Measurements from ENCODE around the gene ACAP2.

ACAP2 gene

DNA sequence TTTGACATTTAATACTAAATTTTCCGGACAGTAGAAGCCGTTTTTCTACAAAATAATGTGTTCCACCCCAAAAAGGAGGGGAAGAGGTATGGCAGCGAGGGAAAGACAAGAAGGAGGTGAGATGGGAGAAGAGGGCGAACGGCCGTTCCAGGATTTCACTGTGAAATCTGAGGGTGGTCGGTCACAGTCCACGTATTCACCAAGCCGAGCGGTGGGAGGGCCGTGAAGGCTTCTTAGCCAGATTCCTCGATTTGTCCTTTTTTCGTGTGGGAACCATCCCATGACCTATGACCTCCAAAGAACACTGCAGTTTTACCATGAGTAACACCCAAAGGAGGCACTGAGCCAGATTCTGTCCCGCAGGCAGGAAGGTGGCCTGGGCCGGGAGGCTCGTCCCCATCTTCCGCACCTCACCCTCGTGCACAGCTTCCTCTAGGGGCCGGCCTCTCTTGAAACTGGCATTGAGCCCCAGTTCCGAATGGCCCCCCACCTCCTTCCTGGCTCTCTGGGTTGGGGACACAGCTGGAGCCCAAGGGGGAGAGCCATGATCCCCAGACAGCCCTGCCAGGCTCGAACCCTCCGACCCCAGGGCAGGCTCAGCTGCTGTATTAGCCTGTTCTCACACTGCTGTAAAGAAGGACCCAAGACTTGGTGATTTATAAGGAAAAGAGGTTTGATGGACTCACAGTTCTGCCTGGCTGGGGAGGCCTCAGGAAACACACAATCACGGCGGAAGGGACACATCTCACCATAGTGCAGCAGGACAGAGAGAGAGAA is 195.5 kb downstream of the ACAP2 start:
- H3K4me3 ChIP-seq (ENCODE audit: low read depth, low read length): no peak overlapping the region
- TF ChIP-seq, protein P1, sequence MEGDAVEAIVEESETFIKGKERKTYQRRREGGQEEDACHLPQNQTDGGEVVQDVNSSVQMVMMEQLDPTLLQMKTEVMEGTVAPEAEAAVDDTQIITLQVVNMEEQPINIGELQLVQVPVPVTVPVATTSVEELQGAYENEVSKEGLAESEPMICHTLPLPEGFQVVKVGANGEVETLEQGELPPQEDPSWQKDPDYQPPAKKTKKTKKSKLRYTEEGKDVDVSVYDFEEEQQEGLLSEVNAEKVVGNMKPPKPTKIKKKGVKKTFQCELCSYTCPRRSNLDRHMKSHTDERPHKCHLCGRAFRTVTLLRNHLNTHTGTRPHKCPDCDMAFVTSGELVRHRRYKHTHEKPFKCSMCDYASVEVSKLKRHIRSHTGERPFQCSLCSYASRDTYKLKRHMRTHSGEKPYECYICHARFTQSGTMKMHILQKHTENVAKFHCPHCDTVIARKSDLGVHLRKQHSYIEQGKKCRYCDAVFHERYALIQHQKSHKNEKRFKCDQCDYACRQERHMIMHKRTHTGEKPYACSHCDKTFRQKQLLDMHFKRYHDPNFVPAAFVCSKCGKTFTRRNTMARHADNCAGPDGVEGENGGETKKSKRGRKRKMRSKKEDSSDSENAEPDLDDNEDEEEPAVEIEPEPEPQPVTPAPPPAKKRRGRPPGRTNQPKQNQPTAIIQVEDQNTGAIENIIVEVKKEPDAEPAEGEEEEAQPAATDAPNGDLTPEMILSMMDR (IDR thresholded peaks at IDR 0.05; ENCODE audit: low read depth, low read length): no peak

DNA sequence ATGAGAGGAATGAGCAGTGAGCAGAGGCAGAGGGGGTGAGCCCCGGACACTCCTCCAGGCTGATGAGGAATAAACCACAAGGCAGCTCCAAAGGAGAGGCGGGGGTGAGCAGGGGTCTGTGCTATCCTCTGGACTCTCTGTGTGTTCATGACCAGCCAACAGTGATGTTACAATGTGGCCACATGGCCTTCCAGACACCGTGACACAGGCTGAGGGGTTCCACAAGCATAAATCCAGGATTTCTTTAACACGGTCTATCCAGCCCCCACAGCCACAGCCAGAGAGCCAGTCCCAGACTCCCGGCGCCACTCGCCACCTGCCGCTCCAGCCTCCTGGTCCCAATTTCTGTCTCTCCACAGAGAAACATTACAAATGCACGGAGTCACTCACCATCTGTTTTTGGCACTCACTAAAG is 196.2 kb downstream of the ACAP2 start:
- TF ChIP-seq, protein P1 (IDR thresholded peaks at IDR 0.05; ENCODE audit: low read depth, low read length): no peak
- no peak overlapping the region for H3K4me3 ChIP-seq (ENCODE audit: low read depth, low read length)

DNA sequence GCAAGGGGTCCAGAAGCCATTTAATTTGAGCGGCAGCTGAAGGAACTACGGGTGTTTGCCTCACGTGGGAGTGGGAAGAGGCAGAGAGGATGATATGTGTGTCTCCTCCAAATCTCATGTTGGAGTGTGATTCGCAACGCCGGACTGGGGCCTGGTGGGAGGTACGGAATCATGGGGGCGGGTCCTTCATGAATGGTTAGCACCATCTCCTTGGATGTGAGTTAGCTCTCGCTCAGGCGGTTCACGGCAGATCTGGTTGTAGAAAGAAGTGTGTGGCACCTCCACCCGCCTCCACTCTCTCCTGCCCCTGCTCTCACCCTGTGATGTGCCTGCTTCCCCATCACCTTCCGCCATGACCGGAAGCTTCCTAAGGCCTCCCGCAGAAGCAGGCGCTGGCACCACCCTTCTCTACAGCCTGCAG is 197.3 kb downstream of the ACAP2 start:
- TF ChIP-seq, protein P1 (IDR thresholded peaks at IDR 0.05; ENCODE audit: low read depth, low read length): no peak
- H3K4me3 ChIP-seq (ENCODE audit: low read depth, low read length): no peak overlapping the region

DNA sequence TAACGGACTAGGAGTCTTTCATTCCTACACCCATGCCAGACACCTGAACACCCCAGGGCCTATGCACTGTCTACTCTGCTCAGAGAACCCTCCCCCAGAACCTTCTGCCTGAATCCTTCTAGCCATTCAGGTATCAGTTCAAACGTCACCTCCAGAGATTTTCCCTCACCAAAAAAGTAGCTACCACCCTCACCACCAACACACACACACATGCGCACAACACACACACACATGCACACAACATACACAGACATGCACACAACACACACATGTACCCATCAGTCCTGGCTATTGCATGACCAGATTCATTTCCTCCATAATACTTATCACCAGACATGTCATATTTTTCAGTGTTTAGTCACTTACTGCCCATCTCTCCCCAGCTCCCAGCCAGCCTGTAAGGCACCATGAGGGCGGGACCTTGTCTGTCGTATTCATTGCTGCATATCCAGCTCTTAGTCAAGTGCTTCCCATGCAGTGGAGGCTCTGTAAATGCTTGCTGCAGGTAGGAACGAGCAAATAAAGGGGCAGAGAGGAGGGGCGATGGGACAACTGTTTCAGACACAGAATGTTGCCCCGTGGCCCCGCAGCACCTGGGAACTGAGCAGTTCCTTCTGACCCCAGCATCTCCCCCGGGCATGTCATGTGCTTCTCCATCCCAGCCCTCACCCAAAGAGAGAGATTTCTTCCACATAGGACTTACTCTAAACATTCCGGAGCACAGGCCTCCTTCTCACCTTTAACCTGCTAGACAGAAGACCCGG is 201.0 kb downstream of the ACAP2 start:
- TF ChIP-seq, protein P1 (IDR thresholded peaks at IDR 0.05; ENCODE audit: low read depth, low read length): no peak

DNA sequence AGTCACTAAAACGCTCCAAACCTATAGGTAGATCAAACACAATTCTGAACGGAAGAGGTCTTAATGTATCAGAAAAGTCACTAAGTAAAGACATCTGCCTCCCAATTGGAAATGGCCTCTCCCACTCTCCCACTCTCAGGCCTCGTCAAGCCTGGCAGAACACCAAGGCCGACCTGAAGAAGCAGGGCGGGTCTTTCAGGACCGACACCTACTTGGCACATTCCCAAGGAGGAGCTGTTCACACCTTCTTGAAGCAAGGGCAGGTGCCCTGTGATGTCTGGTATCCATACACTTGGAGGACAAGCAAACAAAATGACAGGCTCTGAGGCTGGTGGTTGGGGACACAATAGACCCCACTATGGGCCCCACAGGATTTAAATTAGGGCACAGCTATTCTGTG is 201.9 kb downstream of the ACAP2 start:
- TF ChIP-seq, protein P1 (IDR thresholded peaks at IDR 0.05; ENCODE audit: low read depth, low read length): no peak
- H3K4me3 ChIP-seq (ENCODE audit: low read depth, low read length): no peak overlapping the region

More for the DNA sequence above, 201.0 kb downstream of the ACAP2 start:
- no peak overlapping the region for H3K4me3 ChIP-seq (ENCODE audit: low read depth, low read length)

DNA sequence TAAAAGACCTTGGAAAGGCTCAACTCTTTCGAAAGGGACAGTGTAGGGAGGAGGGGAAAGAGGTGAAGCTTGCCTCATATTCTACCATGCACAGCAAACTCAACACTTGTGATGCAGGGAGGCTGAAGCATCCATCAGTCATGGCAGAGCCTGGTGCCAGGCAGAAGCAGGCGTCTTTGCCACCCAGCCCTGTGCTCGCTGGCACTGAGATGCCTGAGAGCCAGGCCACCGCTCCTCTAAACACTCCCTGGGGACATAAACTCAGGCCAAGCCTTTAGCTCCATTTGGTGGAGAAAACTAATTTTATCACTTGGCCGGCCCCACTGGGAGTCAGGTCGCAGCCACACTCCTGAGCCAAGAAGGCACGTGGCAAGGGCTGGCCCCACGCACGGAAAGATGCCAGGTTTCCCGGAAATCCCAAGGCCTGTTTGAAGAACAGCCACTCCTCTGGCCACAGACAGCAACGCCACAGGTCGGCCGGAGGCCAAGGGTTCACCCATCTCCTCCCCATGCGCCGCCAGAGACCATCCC is 202.6 kb downstream of the ACAP2 start:
- TF ChIP-seq, protein P1 (IDR thresholded peaks at IDR 0.05; ENCODE audit: low read depth, low read length): no peak
- no peak overlapping the region for H3K4me3 ChIP-seq (ENCODE audit: low read depth, low read length)

DNA sequence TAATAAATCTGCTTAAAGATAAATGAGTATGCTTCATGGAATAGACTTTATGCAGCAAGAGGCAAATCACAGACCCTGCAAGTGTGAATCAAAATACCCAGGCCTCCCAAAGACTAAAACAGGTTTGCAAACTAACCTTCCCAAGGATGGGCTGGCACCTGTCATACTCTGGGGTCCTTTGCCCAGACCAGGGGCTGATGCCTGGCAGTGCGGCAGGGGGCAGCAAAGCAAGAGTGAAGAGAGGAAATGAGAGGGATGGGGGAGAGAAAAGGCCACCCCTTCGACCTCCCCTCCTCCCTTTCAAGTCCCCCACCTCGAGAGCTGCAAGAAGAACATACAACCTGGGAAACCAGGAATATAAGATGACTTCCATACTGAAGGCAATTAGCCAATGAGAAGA is 203.7 kb downstream of the ACAP2 start:
- TF ChIP-seq, protein P1 (IDR thresholded peaks at IDR 0.05; ENCODE audit: low read depth, low read length): no peak
- H3K4me3 ChIP-seq (ENCODE audit: low read depth, low read length): no peak overlapping the region

All from WI38 (cell line).